Uterus (tissue), 4 donors: ENCODE results near the gene TIGIT. TPM values are rescaled to one million over a fixed set of nuclear protein-coding genes. Genes with fewer than 3 reads are reported as not detected.

Experiments
- DNase-seq, 2 donors: peaks; one replicate each; pipeline ENCODE4 v3.0.0-alpha.2; 2019 to 2020
- H3K27ac ChIP-seq, 2 donors: fragments of 200-600 bp; sonication (generic); 1 replicate in 1 of 2; 2 replicates in 1 of 2; pipeline ENCODE4 v1.5.1; 2016 to 2018
- H3K27me3 ChIP-seq, 2 donors: fragments of 200-600 bp; sonication (generic); one replicate each; pipeline ENCODE4 v1.5.1; 2018 to 2019; ENCODE audit warnings: control low read depth in 1 of 2
- H3K36me3 ChIP-seq, 2 donors: fragments of 200-600 bp; sonication (generic); one replicate each; pipeline ENCODE4 v1.5.1; 2019; ENCODE audit warnings: control low read depth in 1 of 2
- H3K4me1 ChIP-seq, 2 donors: fragments of 200-600 bp; sonication (generic); one replicate each; pipeline ENCODE4 v1.5.1; 2018 to 2019; ENCODE audit warnings: control low read depth in 1 of 2
- H3K4me3 ChIP-seq, 2 donors: fragments of 200-600 bp; sonication (generic); 1 replicate in 1 of 2; 2 replicates in 1 of 2; pipeline ENCODE4 v1.5.1; 2018 to 2019; ENCODE audit warnings: mild to moderate bottlenecking in 1 of 2
- H3K9me3 ChIP-seq, 2 donors: fragments of 200-600 bp; sonication (generic); one replicate each; pipeline ENCODE4 v1.5.1; 2019; ENCODE audit warnings: control low read depth in 1 of 2
- CTCF ChIP-seq, 4 experiments: fragments of 200-600 bp in 2 of 4; fragments of 450-650 bp in 2 of 4; sonication (generic) in 2 of 4; IDR thresholded peaks; one replicate each; pipeline ENCODE4 v1.5.1; 2016 to 2019; ENCODE audit warnings: antibody characterized with exemption in 4 of 4, mild to moderate bottlenecking in 2 of 4, moderate library complexity in 1 of 4
- POLR2A ChIP-seq, 2 donors: fragments of 450-650 bp; IDR thresholded peaks; one replicate each; pipeline ENCODE4 v1.6.1; 2016; ENCODE audit warnings: antibody characterized with exemption in 2 of 2, mild to moderate bottlenecking in 1 of 2, moderate library complexity in 1 of 2
- intact Hi-C: fragments of 100-400 bp; cut with DNase I; formaldehyde crosslinking; loops from one replicate; pipeline ENCODE4 v1.15.1; 2023; ENCODE audit warnings: low total_unique reads
- total RNA-seq, 4 donors: library from RNA; depleted of rRNA in 3 of 4; stranded (reverse); fragments of >200 nt in 3 of 4; gene quantifications; one replicate each; pipeline versions ENCODE4 v1.1.0 to v1.2.4, GENCODE V29; 2014 to 2023
- donor health status: DM: yes; HTN: yes; CAD: no.

Gene TIGIT
- total RNA-seq, 4 donors from 2014 or later: 0.12 to 0.28 TPM; not detected in 2

GRCh38 chr3:114310695-114311094, 16.9 kb downstream of the TIGIT start:
- H3K4me3 ChIP-seq: no peak overlapping the region
- no peaks in the 10 kb centered on the region for H3K27me3 ChIP-seq
- no peaks in the 10 kb centered on the region for H3K36me3 ChIP-seq
- DNase-seq: no peak
- no peak overlapping the region for H3K27ac ChIP-seq
- no peak for TF ChIP-seq CTCF (IDR thresholded peaks at IDR 0.05)
- no peak for TF ChIP-seq POLR2A (IDR thresholded peaks at IDR 0.05)
- H3K9me3 ChIP-seq: no peaks in the 10 kb centered on the region
- intact Hi-C loops: no loop called here
- H3K4me1 ChIP-seq: no peaks in the 10 kb centered on the region

- no peak for DNase-seq
- intact Hi-C loops: no loop called here
- Histone ChIP-seq H3K9me3 (no peaks in the 10 kb centered on the region), H3K4me1 (no peaks in the 10 kb centered on the region), H3K4me3 (no peak overlapping the region), H3K27ac (no peak overlapping the region), H3K27me3 (no peaks in the 10 kb centered on the region), H3K36me3 (no peaks in the 10 kb centered on the region)
- TF ChIP-seq POLR2A (IDR thresholded peaks at IDR 0.05) (no peak), CTCF (IDR thresholded peaks at IDR 0.05) (no peak)
Measured at GRCh38 chr3:114313426-114313825, 19.6 kb downstream of the TIGIT start.

GRCh38 chr3:114314282-114314681, 20.5 kb downstream of the TIGIT start:
- TF ChIP-seq CTCF (IDR thresholded peaks at IDR 0.05) (no peak), POLR2A (IDR thresholded peaks at IDR 0.05) (no peak)
- no peaks in the 10 kb centered on the region for H3K36me3 ChIP-seq
- intact Hi-C loops: no loop called here
- no peak overlapping the region for H3K27ac ChIP-seq
- H3K4me3 ChIP-seq: no peak overlapping the region
- H3K9me3 ChIP-seq: no peaks in the 10 kb centered on the region
- no peaks in the 10 kb centered on the region for H3K4me1 ChIP-seq
- DNase-seq: no peak
- H3K27me3 ChIP-seq: no peaks in the 10 kb centered on the region

- intact Hi-C loops: no loop called here
- TF ChIP-seq CTCF (IDR thresholded peaks at IDR 0.05) (no peak), POLR2A (IDR thresholded peaks at IDR 0.05) (no peak)
- Histone ChIP-seq H3K27ac (no peak overlapping the region), H3K36me3 (no peaks in the 10 kb centered on the region), H3K4me1 (no peaks in the 10 kb centered on the region), H3K9me3 (no peaks in the 10 kb centered on the region), H3K27me3 (no peaks in the 10 kb centered on the region), H3K4me3 (no peak overlapping the region)
- no peak for DNase-seq
Measured at GRCh38 chr3:114318295-114318694, 24.5 kb downstream of the TIGIT start.

GRCh38 chr3:114319453-114319852, 25.6 kb downstream of the TIGIT start:
- TF ChIP-seq CTCF (IDR thresholded peaks at IDR 0.05) (no peak), POLR2A (IDR thresholded peaks at IDR 0.05) (no peak)
- Histone ChIP-seq H3K27ac (no peak overlapping the region), H3K36me3 (no peaks in the 10 kb centered on the region), H3K4me1 (no peaks in the 10 kb centered on the region), H3K4me3 (no peak overlapping the region), H3K27me3 (no peaks in the 10 kb centered on the region), H3K9me3 (no peaks in the 10 kb centered on the region)
- intact Hi-C loops: no loop called here
- no peak for DNase-seq
